ENCODE data around the gene GINS1.
A peak's percentile ranks its signal among the peaks of the same experiment; 100 is the strongest.

Gene GINS1

GRCh38 chr20:25407311-25408169 is at the start of gene GINS1:
Gene GINS1 (plus strand): TSS chr20:25407673. CDS start chr20:25407821, 148 bp downstream.
- peak; percentile 93 for DNase-seq

- no peak for DNase-seq
These were observed 46.7 kb upstream of the GINS1 start for GRCh38 chr20:25360631-25361286.

GRCh38 chr20:25361287-25361683 is 46.2 kb upstream of the GINS1 start:
- DNase-seq: no peak

GRCh38 chr20:25364180-25364788 is 43.2 kb upstream of the GINS1 start:
- DNase-seq: no peak

GRCh38 chr20:25364879-25365699 is 42.4 kb upstream of the GINS1 start:
- no peak for DNase-seq

- DNase-seq: no peak
These were observed 38.9 kb upstream of the GINS1 start for GRCh38 chr20:25368526-25368925.

- no peak for DNase-seq
These were observed 38.5 kb upstream of the GINS1 start for GRCh38 chr20:25368976-25369375.

- DNase-seq: no peak
These were observed 37.9 kb upstream of the GINS1 start for GRCh38 chr20:25369529-25369928.

GRCh38 chr20:25369971-25370370 is 37.5 kb upstream of the GINS1 start:
- no peak for DNase-seq

GRCh38 chr20:25372584-25373336 is 34.7 kb upstream of the GINS1 start:
- no peak for DNase-seq

- DNase-seq: no peak
These were observed 32.6 kb upstream of the GINS1 start for GRCh38 chr20:25374842-25375241.

GRCh38 chr20:25376236-25376635 is 31.2 kb upstream of the GINS1 start:
- no peak for DNase-seq

- DNase-seq: no peak
These were observed 30.6 kb upstream of the GINS1 start for GRCh38 chr20:25376886-25377285.

GRCh38 chr20:25378189-25378883 is 29.1 kb upstream of the GINS1 start:
- no peak for DNase-seq

- no peak for DNase-seq
These were observed 28.4 kb upstream of the GINS1 start for GRCh38 chr20:25378884-25379733.

GRCh38 chr20:25380945-25381614 is 26.4 kb upstream of the GINS1 start:
- DNase-seq: no peak

GRCh38 chr20:25382704-25383370 is 24.6 kb upstream of the GINS1 start:
- DNase-seq: no peak

- no peak for DNase-seq
These were observed 18.0 kb upstream of the GINS1 start for GRCh38 chr20:25389401-25389857.

GRCh38 chr20:25389858-25390537 is 17.5 kb upstream of the GINS1 start:
- DNase-seq: peak; percentile 42
